ENCODE measurements around the gene SYT12.

Gene SYT12

DNA sequence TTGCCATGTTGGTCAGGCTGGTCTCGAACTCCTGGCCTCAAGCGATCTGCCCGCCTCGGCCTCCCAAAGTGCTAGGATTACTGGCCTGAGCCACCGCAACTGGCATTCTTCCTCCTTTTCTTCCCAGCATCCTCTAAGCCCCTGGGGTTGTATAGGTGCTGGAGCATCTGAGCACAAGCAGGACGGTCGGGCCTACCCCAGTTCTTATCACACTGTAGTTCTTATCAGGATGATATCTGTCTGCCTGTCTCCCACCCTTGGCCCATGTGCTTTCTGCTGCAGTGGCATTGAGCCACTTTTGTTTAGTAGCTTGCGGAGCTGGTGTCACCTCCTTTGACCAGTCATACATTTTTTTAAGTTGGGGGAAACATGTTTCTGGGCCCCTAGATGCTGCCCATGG, 35.6 kb downstream of the SYT12 start:
- no peak for DNase-seq

DNA sequence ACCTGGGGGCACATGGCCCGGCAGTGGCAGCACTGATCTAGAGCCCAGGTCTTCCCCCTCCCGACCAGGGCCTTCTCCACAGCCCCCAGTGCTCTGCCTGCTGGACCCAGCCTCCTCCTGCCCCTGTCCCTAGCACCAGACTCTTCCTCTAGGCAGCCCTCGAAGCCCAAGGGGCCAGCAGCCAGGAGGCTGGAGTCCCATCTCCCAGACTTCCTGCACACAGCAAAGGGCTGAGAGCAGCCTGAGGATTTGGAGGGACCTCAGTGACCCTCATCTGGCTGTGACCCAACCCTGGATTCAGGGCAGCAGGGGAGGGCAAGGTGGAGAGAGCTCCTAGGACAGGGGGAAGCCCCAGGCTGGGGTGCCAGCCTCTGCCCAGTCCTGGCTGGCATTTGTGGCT, 36.7 kb downstream of the SYT12 start:
- no peak for DNase-seq

DNA sequence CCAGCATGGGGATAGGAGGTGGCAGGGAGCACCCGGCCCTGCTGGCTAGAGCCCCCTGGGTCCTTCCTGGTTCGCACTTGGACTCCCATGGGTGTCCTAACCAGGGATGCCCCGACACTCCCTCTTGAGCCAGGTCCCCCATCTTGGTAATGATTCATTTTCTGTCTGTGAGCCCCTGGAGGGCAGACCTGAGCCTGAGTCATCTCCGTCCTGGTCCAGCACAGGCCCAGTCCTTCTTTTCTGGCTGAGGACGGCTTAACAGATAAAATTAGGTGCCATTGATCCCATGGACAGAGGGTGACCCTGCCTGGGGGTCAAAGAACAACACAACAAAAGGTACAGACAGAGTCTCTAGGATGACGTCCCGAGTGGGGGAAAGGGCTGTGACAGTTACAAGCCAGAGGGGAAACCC, 37.2 kb downstream of the SYT12 start:
- DNase-seq: no peak

DNA sequence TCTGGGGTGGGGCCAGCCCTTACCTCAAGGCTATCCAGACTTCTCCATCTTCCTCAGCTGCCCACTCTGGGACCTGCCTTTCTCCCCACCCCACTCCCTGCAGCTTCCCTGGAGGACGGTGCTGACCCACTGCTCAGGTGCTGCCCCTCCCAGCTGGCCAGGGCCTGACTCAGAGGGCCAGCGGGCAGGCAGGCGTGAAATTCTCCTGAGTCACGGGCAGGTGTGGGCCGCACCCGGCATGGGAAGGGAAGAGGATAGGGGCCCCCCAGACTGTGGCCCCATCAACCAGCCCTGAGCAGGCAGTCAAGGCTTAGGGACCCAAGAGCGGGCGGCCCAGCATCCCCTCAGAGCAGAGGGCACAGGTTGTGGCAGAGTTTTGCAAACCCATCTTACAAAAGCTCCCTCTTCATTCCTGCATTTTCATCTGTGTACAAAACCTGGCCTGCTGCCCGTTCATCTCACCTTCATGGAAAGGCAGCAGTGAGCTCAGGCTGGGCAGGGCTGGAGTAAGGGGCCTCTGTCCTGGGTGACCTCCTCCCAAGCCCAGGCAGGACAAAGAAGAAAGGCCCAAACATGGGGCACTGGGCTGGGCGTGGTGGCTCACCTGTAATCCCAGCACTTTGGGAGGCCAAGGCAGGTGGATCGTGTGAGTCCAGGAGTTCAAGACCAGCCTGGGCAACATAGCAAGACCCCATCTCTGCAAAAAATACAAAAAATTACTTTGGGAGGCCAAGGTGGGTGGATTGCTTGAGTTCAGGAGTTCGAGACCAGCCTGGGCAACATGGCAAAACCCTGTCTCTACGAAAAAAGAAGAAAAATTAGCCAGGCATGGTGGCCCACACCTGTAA, 39.8 kb downstream of the SYT12 start:
- no peak for DNase-seq

DNA sequence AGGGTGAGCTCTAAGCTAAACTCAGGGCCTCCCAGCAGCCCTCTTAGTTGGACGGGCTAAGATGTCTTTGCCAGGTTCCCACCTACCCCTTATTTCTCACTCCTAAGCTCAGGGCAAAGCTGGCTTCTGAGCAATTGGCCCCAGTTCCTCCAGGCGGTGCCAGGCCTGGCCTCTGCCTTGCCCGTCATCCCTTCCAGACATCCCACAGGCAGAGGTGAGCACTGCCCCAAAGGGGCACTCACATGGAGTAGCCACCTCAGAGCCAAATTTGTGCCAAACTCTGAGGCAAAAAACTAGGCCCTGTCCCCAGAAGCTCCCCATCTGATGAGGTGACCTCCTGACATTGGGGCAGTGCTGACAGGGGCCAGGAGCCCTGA, 43.4 kb downstream of the SYT12 start:
- no peak for DNase-seq

DNA sequence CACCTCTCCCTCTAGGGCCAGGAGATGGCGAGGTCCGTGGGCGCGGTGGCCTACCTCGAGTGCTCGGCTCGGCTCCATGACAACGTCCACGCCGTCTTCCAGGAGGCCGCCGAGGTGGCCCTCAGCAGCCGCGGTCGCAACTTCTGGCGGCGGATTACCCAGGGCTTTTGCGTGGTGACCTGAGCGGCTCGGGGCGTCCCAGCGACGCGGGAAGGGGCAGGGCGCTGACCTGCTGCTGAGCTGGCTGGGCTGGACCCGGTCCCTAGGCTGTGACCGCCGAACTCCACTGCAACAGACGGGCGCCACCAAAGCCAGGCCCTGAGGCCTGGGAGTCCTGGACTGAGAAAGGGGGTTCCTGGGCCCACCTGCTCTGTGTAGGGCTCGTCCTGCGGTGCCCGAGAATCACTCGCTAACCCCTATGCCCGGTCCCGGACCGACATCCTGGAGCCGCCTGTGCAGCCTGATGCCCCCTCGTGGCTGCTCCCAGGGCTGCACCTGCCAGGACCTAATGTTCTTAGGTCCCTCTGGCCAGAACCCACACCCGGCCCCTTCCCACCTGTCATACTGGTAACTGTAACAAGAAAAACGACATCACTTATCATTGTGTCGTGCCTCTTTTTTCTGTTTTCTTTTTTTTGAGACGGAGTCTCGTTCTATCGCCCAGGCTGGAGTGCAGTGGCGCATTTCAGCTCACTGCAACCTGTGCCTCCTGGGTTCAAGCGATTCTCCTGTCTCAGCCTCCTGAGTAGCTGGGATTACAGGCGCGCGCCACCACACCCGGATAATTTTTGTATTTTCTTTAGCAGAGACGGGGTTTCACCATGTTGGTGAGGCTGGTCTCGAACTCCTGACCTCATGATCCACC, 48.7 kb downstream of the SYT12 start:
- no peak for DNase-seq

DNA sequence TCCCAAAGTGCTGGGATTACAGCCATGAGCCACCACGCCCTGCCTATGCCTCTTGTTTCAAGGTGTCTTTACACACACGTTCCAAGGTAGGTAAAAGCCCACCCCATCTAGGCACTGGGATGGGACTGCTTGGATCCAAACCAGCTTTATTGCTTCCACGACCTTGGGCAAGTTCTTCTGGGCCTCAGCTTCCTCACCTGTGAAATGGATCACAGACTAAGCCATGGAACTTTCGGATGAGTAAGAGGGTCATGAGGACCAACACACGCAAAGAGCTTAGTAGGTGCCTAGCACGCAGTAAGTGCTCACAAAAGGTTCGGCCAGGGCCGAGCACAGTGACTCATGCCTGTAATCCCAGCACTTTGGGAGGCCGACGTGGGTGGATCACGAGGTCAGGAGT, 49.4 kb downstream of the SYT12 start:
- DNase-seq: no peak

DNA sequence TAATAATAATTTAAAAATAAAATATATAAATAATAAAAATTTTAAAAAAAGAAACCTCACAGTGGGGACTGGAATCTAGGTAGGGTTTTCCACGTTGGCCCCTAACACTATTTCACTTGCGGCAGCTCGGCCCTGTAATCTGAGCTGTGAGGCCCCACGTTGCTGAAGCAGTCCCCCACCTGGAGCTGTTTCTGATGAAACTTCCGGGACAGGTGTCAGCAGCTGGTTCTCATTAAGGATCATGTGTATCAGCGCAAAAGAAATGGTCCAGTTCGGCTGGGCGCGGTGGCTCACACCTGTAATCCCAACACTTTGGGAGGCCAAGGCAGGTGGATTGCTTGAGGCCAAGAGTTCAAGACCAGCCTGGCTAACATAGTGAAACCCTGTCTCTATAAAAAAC, 51.0 kb downstream of the SYT12 start:
- DNase-seq: no peak

DNA sequence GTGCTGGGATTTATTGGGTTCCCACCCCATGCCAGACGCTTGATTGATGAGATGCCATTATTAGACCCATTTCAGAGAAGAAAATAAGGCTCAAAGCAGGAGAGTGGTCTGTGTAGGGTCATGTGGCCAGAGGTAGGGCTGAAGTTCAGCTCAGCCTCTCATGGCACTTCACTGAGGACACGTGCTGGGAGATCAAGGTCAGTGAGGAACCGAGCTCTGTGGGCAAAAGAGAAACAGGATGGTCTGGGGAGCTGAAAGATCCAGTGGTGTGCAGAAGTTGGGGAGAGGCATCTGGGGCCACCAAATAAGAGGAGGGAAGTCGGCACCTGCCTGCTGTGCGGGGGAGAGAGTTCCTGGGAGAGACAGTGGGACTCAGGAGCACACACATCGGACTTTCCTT, 53.3 kb downstream of the SYT12 start:
- no peak for DNase-seq

DNA sequence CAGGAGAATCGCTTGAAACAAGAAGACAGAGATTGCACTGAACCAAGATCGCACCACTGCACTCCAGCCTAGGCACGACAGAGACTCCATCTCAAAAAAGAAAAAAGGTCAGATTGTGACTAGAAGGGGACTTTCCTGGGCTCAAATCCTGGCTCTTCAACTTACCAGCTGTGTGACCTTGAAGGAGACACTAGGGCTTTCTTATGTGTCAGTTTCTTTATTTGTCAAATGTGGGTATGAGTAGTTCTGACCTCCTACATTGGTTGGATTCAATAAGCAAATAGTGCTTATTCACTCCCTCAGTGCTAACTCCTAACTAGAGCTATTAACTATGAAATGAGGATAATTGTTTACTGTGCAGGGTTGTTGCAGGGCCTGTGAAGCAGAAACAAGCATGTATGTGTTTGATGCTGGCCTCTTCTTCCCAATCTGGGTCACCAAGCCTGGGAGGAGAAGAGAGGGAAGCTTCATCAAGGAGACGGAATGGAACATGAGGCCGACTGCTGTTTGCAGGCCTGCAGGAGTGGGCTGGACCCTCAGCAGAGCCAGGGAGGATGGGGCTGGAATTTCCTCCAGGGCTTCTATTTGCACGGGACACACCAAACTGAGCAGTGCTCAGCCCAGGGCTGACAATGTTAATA, 56.3 kb downstream of the SYT12 start:
- no peak for DNase-seq

DNA sequence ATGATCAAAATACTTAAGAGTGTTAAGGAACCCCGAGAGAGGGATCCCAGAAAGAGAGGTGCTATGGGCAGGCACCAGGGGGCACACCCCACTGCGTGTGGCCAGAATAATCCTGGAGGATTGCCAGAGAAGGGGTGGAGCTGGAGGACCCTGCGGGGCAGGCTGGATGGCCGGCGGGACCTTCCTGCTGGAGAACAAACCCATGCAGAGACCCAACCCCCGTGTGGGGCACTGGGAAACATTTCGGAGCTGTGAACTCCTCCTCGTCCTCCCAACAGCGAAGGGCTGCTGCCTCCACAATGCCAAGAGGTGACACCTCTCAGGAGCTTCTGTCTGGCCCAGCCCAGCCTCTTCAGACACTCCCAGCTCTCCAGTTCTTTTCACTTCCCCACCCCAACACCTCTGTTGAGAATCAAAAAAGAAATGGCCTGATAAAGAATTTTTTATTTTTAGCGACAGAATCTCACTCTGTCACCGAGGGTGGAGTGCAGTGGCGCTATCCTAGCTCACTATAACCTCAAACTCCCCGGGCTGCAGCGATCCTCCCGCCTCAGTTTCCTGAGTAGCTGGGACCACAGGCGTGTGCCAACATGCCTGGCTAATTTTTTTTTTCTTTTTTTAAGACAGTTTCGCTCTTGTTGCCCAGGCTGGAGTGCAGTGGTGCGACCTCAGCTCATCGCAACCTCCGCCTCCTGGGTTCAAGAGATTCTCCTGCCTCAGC, 59.3 kb downstream of the SYT12 start:
- DNase-seq: peak; percentile 23

DNA sequence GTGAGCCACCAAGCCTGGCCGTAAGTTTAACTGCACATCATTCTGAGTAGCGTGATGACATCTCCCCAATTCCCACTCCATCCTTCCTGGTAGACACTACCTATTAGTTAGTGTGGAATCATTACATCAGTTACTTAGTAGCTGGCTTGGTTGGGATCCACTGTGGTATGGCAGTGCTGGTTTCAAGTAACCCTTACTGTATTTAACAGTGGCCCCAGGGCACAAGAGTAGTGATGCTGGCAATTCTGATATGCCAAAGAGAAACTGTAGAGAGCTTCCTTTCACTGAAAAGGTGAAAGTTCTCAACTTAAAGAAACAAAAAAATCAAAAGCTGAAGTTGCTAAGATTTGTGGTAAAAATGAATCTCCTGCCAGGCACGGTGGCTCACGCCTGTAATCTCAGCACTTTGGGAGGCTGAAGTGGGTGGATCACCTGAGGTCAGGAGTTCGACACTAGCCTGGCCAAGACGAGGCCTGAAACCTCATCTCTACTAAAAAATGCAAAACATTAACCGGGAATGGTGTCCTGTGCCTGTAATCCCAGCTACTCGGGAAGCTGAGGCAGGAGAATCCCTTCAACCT, 60.9 kb downstream of the SYT12 start:
- no peak for DNase-seq

DNA sequence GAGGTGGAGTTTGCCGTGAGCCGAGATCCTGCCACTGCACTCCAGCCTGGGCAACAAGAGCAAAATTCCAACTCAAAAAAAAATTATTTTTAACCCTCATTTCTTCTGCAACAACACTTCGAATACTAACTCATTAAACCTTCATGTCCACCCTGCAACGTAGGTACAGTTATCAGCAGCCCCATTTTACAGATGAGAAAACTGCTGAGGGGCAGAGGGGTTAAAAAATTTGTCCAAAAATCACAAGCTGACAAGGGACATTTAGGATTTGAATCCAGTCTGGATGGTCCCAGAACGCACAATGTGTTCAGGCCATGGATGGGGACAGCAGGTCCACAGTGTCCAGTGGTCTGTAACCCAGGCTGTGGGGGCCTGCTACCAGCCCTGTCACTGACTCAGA, 62.7 kb downstream of the SYT12 start:
- no peak for DNase-seq

DNA sequence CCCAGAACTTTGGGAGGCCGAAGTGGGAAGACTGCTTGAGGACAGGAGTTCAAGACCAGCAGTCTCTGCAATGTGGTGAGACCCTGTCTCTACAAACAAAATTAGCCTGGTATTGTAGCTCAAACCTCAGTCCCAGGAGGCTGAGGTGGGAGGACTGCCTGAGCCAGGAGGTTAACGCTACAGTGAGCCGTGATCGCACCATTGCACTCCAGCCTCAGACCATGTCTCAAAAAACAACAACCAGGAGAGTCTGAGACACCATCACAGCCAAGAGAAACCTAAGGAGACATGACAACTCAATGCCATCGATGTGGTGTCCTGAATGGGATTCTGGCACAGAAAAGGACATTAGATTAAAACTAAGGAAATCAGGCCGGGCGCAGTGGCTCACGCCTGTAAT, 67.8 kb downstream of the SYT12 start:
- DNase-seq: no peak

DNA sequence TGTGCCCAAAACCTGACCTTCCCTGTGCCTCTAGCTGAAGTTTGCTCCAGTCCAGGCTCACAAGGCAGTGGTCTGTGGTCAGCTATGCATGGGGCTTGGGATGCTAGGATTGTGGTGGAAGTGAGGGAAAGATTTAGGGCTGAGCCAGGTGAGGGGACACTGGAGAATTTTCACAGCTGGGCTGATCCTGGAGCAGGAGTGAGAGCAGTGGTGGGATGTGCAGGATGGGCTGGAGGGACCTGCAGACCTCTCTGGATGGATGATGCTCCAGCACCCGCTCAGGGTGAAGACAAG, 72.2 kb downstream of the SYT12 start:
- no peak for DNase-seq

DNA sequence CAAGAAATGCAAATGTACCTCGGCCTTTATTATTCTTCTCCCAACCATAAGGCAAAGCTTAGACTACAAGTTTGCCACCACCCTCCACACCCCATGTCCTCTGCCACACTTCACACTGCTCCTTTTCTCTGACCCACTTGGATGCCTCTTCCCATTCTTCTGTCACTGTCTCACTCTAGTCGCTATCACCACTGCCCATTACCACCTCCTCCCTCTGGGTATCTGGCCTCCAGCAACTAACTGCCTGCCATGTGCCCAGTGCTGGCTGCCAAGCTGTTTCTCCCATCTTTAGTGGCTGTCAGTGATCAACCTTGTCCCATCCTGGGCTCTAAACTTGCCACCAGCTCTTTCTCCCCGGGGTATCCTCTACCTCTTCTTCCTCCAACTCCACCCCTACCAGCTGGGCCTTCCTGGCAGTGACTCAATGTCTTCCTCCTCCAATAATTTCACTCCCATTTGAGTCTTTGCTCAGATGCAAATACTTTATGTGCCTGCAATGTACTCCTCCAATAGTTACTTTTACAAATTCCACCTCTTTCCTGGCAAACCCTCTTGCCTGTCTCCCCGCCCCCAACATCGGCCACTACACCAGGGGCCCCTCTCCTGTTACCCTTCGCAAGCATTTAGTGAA, 76.0 kb downstream of the SYT12 start:
- no peak for DNase-seq

DNA sequence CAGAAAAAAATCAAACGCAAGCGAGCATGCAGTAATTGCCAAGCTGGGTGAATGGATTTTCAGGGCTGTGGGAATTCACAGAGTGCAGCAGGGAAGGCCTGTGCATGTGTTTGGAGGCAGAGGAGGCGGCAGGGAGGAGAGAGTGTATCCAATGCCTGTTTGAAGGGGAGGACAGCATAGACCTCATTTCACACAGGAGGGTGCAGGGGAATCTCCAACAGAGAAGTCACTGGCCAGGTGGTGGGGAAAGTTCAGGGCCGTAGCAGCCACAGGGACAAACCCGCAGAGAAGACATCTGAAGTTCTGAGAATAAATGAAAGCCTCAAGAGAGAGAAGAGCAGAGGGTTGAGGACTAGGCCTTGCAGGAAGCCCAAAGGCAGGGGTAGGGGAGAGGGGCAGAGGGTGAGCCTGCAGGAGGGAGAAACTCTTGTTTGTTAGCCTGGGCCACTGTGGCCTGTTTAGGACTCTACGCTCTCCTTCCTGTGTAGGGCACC, 76.9 kb downstream of the SYT12 start:
- no peak for DNase-seq
